ENCODE data around the gene ZNF93.

GRCh38 chr19:19866611-19867248, 34.0 kb upstream of the ZNF93 start:
- TF ChIP-seq CTCF (IDR thresholded peaks at IDR 0.05), result no peak
- TF ChIP-seq MEF2A (IDR thresholded peaks at IDR 0.05; ENCODE audit: borderline replicate concordance, low read depth), result no peak
- no peak for TF ChIP-seq ZBTB33 (IDR thresholded peaks at IDR 0.05; ENCODE audit: borderline replicate concordance, low read depth)
- no peak for TF ChIP-seq REST (IDR thresholded peaks at IDR 0.05; ENCODE audit: low read depth, low read length)
- no peak for TF ChIP-seq POLR2AphosphoS5 (IDR thresholded peaks at IDR 0.05; ENCODE audit: low read depth, low read length)
- no peak for TF ChIP-seq RAD21 (IDR thresholded peaks at IDR 0.05; ENCODE audit: low read length)
- no peak for TF ChIP-seq MXI1 (IDR thresholded peaks at IDR 0.05; ENCODE audit: low read depth, low read length)
- no peak for TF ChIP-seq MAX (IDR thresholded peaks at IDR 0.05; ENCODE audit: low read depth)
- no peak for TF ChIP-seq USF1 (IDR thresholded peaks at IDR 0.05; ENCODE audit: borderline replicate concordance, low read depth)
- TF ChIP-seq CHD2 (IDR thresholded peaks at IDR 0.05; ENCODE audit: low read length, partially characterized antibody), result no peak
- TF ChIP-seq GABPA (IDR thresholded peaks at IDR 0.05; ENCODE audit: low read depth), result no peak
- TF ChIP-seq YY1 (IDR thresholded peaks at IDR 0.05; ENCODE audit: low read depth), result no peak
